ENCODE data around the gene PCTP.

The PCTP gene

DNA sequence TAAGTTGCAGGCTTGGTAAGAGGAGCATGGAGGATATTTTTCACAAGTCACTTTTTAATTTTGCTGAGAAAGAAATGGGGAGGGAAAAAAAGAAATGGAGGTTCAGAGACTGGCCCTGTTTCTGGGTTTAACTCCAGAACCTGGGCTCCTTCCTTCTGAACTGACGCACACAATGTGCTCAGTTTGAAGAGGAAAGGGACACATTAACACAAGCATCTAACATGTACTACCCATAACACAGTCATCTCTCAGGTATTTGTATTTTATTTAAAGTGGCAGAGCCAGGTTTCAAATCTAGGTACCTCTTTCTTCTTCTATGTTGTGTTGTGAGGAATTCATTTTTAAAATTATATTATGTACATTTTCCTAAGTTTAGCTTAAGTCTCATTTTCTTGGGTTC lies 22.9 kb upstream of the PCTP start:
- no peak for DNase-seq (ENCODE audit: low read depth)

DNA sequence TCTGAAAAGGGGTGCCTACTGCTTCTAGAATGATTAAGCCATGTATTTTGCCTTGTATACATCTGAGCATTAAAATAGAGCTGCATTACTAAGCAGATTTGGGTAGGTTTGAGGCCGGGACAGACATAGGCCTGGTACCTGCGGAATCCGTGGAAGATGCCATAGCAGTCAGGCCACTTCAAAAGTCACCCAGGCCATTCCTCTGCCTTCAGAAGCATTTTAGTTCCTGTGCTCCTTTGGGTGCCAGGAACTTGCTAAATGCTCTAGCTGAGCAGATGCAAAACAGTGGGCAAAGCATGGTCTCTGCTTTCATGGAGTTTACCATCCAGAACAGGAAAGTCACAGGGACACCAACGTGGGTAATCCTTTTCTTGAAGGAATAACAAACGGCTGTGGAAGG lies 22.5 kb upstream of the PCTP start:
- DNase-seq (ENCODE audit: low read depth) = no peak

DNA sequence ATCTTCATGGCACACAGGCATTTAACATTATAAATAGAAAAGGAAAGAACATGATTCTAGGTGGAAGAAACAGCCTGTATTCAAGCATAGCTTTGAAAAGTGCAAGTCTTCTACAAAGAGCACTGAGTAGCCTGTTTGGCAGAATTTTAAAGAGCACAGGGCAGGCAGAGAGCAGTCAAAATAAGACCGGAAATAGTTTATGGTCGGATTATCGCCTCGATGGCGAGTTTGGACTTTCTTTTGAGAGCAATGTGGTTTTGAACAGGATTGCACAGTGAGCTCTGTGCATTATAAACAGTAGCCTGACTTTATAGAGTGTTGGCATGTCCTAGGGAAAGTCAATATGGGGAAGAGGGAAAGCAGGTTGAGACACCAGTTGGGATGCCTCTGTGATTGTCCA lies 22.0 kb upstream of the PCTP start:
- DNase-seq (ENCODE audit: low read depth) = no peak

DNA sequence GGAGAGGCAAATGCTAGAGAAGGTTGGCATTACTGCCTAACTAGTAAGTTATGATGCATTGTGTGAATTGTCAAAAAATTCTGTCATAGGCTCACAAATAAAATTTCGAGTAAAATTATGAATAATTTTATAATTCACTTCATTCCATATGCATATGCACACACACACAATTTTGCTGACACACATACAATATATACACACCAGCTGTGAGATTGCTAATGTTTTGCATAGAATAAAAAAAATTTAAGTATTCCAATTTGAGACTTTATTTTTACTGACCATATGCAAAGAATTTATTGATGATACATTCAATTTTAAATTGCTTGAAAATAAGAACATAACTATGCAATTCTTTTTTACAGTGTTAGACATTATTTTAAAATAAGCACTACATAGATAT lies 21.4 kb upstream of the PCTP start:
- DNase-seq (ENCODE audit: low read depth) = no peak

DNA sequence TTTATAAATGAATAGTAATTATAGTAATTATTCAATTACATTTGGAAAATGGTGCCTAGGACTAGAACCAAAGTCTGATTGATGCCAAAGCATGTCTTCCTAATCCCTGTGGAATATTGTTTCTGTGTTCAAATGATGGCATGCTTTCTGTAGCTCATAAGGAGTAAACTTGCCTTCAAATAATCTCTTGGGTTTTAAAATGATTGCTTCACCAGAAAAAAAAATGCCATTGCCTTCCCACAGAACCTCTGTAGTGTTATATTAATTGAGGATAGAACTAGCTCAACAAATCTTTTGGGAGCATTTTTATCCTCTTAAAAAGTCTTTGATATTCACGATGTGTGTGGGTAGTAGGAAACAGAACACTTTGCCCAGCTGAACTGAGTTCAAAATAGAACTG lies 20.5 kb upstream of the PCTP start:
- DNase-seq (ENCODE audit: low read depth) = no peak

DNA sequence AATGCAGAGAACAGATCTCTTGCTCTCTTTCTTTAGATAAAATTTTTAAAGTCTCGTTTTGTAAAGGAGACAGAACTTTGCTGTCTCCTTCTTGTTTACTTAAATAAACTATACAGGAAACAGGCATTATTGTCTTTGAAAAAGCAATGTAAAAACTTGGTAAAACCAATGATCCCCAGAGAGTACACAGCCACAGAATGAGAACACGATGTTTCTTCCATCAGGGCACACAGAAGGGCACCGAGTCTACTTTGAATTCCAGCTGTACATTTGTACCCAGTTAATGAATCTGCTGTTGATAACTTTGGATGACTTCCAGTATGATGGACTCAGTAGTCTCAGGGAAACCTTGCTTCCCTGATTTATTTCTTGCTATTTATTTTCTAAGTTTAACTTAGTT lies 20.0 kb upstream of the PCTP start:
- no peak for DNase-seq (ENCODE audit: low read depth)

DNA sequence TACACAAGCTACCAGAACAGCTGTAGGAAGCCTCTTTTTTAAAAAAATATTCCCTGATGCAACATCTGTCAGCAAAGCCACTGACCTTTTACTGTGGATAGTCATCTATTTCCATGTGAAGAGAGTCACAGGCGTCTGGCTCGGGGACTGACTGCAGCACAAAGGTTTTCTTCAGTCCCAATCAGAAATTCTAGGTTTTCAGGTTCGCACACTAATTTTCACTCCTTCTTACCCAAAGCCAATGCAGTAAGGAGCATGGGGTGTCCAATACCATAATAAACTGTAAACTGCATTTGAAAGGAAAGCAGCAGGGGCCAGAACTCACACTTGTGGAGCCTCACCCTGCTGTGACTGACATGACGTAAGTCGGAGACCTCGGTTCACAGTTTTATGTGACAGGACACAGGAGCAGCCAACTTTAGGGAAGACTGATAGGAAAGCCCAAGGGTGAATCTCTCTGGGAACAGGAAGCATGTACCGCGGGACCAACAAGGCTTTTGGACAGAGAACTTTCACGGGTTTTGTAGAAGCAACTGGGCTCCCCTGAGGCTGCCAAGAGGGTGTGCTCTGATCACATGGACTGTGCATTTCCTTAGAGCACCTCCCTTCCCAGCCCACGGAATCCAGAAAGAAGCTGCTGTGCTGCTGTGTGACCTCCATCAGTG lies 19.1 kb upstream of the PCTP start:
- no peak for DNase-seq (ENCODE audit: low read depth)

DNA sequence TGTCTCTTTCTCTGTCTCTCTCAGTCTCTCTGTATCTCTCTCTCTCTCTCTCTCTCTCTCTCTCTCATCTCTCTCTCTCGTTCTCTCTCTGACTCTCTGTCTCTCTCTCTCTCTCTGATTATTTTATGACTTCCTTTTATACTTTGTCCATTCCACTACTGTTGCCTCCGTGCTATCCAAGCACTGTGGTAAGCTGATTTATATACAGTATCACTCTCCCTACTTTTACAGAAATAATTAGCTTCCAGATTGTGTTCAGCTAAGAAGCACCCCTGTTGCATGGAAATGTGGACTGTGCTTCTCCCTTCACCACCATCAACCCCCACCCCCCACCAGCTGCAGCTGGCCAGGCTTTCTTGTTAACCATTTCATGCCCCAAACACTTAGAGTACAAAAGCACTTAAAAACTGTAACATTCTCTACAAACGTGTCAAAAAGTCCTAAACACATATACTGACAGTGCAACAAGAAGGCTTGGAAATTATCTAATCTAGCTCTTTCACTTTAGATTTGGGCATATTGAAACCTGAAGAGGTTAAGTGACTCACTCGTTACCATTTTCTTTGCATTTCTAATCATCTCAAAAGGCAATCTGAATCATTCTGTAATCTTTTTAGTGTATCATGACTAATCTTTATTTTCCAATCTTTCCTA lies 16.6 kb upstream of the PCTP start:
- no peak for DNase-seq (ENCODE audit: low read depth)

DNA sequence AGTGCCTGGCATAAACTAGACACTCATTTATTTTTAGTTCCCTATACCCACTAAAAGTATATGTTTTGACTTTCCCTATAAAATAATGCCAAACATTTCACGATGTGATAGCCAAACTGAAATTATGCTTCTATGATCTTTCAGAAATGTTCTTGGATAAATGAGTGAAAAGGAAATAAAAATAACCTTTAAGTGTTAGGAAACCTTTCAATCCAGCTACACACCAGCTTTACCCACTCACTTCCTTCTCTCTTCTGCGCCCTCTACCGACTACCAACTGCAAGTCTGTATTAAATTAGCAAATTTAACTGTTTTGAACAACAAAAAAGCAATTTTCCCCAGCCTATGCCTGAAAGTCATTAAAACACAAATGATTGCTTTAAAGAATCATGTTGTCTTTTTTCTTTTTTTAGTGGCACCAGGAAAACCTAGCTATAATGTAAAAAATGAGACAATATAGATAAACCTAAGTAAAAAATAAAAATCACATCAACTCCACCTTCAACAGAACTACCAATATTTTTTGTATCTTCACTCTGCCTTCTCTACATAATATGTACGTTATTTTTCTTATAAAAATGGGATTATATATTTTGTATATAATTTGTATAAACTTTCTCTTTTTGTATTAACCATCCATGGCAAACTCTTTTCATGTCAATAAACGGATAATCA lies 15.0 kb upstream of the PCTP start:
- DNase-seq (ENCODE audit: low read depth) = no peak

DNA sequence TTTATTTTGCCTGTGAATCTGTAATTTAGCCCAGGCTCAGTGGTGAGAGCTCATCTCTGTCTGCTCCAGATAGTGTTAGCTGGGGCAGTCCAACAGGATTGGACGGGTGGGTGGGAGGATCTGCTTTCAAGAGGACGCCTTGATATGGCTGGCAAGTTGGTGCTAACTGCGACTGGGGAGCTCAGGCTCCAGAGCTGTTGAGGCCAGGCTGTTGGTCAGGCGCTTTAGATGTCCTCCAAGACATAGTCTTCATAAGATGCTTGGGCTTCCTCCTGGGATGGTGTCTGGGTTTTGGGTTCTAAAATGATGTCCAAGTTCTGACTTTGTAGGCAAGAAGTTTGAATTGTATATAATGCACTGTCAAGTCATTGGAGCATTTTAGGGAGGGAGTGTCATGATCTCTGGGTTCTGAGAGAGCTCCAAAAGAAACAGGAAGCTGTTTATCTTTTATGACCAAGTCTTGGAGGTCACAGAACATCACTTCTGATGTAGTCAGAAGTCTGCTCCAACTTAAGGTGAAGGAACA lies 12.8 kb upstream of the PCTP start:
- DNase-seq (ENCODE audit: low read depth) = no peak

DNA sequence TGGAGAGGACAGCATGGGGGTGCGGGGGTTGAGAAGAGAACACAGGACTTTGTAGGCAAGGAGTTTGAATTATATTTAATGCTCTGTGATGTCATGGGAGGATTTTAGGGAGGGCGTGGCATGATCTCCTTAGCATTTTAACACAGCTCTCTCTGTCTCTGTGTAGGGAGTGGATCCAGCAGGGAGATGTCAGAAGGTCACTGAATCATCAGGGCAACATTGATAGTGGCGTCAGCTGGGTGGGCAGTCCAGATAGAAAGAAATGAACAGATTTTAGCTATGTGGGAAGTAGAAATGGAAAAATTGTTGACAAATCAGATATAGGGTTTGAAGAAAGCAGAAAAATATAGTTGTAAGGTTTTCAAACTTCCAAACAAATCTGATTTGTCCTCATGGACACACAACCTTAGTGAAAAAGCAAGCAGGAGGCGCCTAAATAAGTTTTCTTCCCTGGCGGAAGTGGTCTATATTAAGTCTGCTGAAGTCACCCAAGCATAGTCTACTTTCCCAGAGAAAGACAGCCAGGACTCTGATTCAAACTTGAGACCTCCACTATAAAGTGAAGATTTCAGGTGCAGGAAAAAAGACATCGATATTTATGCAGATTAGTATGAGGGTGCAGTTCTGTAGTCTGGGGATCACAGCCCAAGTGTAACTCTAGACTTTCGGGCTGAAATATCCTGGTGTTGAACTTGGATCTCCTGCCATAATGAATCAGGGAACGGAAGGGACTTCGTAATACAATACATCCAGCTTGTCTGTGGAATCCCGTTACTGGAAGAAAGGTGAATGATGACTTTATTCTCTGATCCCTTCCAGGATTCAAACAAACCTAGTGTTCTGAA lies 10.1 kb upstream of the PCTP start:
- no peak for DNase-seq (ENCODE audit: low read depth)

DNA sequence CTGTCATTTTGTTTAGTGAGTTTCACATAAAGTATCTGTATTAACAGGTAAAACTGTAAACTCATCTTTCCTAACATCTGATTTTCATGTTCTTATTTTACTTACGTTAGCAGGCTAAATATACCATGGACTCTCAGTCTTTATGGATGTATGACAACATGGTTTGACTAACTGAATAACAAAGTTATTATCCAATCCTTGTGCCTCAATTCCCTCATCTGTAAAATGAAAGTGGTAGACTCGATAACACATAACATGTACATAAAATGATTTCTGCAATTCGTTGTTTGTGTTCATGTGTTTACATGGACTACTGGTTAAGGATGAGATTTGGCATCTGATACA lies 9.5 kb upstream of the PCTP start:
- DNase-seq (ENCODE audit: low read depth) = no peak

DNA sequence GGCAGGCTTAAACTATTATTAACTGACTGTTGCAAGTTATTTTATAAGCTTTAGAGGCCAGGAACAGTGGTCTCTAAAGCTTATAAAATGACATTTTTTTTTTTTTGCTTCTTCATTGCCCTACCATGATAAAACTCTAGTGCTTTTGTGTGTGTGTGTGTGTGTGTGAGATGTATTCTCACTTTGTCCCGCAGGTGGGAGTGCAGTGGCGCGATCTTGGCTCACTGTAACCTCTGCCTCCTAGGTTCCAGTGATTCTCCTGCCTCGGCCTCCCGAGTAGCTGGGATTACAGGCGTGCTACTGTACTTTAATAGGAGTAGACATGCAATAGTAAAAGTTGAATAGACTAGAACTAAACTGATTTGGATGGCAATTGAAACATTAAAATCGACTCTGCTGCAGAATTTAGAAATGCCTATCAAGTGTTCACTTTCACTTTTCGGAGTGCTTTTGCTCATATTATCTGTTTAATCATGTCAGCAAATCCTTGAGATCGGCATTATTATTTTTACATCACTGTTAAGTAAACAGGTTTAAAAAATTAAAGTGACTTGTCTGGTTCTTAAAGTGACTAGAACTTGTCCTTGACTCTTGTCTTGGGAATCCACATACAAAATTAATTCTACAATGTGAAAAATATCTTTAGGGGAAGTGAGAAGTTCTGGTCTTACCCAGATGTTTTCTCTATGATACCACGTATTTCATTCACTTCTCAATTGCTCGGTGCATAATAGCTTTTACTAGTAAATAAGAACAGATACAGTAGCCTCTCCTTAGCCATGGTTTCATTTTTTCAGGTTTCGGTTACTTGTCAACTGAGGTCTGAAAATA lies 8.4 kb upstream of the PCTP start:
- DNase-seq (ENCODE audit: low read depth) = no peak

DNA sequence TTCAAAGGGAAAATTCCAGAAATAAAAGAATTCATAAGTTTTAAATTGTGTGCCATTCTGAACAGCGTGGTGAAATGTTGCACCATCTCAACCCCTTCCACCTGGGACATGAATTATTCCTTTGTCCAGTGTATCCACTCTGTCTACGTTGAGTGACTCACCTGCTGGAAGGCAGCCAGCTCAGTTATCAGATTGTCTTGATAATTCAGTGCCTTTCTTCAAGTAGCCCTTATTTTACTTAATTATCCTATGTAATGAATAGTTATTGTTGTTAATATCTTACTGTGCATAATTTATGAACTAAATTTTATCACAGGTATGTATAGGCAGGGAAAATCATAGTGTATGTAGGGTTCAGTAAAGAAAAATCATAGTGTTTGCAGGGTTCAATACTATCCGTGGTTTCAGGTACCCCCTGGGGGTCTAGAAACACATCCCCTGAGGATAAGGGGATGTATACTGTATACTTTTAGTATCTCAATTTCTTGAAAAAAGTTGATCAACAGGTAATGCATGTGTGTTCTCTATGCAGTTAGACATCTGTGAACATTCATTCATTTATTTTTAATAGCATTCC lies 7.7 kb upstream of the PCTP start:
- DNase-seq (ENCODE audit: low read depth) = no peak

DNA sequence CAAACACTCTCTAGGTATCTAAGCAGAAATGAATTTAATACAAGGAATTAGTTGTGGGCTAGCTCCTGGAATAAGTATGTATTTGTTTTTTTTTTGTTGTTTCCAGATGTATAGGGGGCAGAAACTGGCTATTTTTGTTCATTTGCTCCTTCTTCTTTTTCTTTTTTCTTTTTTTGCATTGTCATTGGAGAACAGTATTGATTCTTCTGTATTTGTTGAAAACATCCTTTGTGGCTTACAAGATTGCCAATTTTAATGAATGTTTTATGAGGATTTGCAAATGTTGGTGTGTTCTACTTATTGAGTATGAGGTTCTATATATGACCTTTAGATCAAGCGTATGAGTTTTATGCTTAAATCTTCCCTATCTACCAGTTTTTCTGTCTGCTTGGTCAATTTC lies 5.6 kb upstream of the PCTP start:
- DNase-seq (ENCODE audit: low read depth) = no peak

DNA sequence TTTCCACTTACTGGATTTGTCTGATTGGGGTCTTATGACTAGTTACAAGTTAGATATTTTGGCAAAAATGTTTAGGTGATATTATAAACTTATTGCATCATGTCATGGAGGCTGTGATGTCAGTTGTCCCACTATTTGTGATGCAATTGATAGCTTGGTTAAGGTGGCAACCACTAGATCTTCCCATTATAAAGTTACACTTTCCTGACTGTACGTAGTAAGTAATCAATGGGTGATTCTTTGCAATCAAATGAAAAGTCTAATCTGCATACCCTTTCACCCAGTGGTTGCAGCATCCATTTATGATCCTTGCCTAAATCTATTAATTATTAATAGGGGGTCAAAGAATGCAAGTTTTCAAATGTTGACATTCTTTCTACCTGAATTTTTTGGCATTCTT lies 4.4 kb upstream of the PCTP start:
- no peak for DNase-seq (ENCODE audit: low read depth)

DNA sequence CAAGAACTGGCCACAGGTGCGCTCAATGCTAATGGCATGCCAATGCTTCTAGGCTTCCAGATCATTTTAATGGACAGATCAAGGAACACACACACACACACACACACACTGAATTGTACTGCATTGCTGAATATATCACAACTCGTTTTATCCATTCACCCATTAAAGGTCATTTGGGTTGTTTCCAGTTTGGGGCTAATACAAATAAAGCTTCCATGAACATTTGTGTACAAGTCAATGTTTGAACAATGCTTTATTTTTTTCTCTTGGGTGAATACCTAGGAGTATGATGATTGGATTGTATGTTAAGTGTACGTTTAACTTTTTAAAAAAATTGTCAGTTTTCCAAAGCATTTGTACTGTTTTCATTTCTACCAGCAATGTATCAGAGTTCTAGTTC lies 3.6 kb upstream of the PCTP start:
- DNase-seq (ENCODE audit: low read depth) = no peak

DNA sequence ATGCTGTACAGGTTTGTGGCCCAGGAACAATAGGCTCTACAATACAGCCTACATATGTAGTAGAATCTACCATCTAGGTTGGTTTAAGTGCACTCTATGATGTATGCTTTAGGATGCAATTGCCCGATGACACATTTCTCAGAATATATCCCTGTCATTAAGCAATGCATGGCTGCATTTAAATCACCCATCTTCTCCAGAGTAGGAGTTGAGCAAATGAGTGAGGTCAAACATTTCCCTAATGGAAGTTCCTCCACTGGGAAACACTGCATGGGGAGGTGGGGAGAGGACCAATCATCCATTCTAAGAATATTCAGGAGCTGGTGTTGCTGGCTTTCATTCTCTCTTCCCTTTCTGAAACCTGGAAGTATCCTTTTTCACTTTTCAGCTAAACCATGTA lies 2.0 kb upstream of the PCTP start:
- no peak for DNase-seq (ENCODE audit: low read depth)

DNA sequence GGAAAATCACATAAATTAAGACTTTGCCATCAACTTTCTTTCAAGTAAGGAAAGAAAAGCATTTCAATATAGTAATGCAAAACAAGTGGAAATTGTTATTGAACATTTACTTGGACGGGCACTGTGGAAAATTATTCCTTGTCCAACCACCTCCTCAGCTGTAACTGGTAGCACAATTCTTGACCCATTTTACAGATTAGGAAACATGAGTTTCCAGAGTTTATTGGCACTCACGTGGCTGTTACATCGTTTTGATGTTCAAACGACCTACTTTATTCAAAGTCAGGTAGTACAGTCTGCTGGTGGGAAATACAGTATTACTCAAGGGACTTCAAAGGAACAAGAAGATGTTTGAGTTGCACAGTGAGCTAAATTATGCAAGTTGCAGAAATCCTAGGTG lies 866 bp upstream of the PCTP start:
- no peak for DNase-seq (ENCODE audit: low read depth)

DNA sequence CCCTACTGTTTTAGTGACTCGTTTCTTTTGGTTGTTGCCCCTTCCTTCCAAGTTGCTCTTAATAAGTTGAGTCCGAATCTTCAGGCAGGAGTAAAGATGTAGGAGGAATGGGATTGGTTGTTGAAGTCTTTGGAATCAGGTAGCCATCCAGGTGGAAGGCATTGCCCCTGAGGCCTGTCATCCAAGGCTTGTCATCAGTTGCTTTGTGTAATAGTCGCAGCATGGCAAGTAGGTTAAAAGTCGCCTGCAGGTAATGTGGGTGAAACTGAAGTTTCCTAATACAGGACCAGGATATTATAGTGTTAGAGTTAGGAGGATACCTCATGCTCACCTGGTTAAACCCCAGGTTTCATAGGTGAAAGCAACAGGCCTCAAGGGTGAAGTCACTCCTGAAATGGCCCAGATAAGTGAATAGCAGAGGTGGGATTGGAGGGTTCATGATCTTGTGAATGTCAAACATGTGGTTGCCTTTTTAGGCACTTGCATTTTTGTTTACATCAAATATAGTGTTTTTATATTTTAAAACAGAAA lies 934 bp downstream of the PCTP start:
- DNase-seq (ENCODE audit: low read depth) = no peak

DNA sequence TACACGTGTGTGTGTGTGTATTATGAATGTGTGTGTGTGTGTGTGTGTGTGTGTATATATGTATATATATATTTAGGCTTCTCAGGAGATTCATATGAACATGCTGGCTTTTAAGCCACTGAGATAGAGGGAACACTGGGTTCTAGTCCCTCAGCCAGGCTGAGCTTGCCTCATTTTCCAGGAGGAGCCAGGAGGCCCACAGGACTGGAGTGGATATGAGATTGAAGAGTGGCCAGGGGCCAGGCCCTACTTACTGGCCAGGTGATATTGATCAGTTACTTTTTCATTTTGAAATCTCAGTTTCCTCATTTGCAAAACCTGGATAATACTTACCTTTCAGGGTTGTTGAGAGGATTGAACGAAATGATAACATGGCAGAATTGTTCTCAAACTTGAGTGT lies 5.8 kb downstream of the PCTP start:
- no peak for DNase-seq (ENCODE audit: low read depth)

All from HS-27A (cell line).